SK-N-SH (cell line): ENCODE data around the gene RNF150. TPM values are rescaled to one million over a fixed set of nuclear protein-coding genes. Genes with fewer than 3 reads are reported as not detected.

Experiments
- CTCF ChIA-PET: fragments of 300-600, 350-600 bp; formaldehyde crosslinking; extraction: SDS; loops from one replicate; lab custom pipeline; 2021; lab: Yijun Ruan, JAX
- POLR2A ChIA-PET: fragments of 350-600 bp; sonication (Branson Sonifier 250); formaldehyde crosslinking; extraction: SDS; loops from one replicate; lab custom pipeline; 2020; ENCODE audit warnings: antibody characterized with exemption, inconsistent platforms; lab: Yijun Ruan, JAX
- DNase-seq: peaks from one replicate; pipeline ENCODE4 v3.0.0; 2012
- H2AFZ ChIP-seq: fragments of 200-600 bp; sonication (generic); 2 replicates; pipeline ENCODE4 v1.8.1; 2016; ENCODE audit warnings: antibody characterized with exemption, mild to moderate bottlenecking, low read depth
- H3F3A ChIP-seq: fragments of 200-600 bp; sonication (generic); replicated peaks from 2 replicates; pipeline ENCODE3; 2016; ENCODE audit warnings: antibody characterized with exemption, mild to moderate bottlenecking; ENCODE audit not compliant: insufficient read depth
- H3K27ac ChIP-seq, 2 experiments: fragments of 200-500 bp in 1 of 2; fragments of 200-600 bp in 1 of 2; sonication (Bioruptor generic) in 1 of 2; sonication (generic), shearing (Covaris generic) in 1 of 2; 2 replicates each; pipeline versions ENCODE4 v1.5.1 to v1.6.1; 2014 to 2016; ENCODE audit warnings: low read depth in 2 of 2, inconsistent platforms in 1 of 2, low read length in 1 of 2, mild to moderate bottlenecking in 1 of 2, mixed read lengths in 1 of 2
- H3K27me3 ChIP-seq: fragments of 200-600 bp; sonication (generic), shearing (Covaris generic); 2 replicates; pipeline ENCODE4 v1.6.1; 2016; ENCODE audit warnings: mixed run types; ENCODE audit not compliant: insufficient read depth
- H3K36me3 ChIP-seq, 2 experiments: fragments of 200-500 bp in 1 of 2; fragments of 200-600 bp in 1 of 2; sonication (Bioruptor generic) in 1 of 2; sonication (generic) in 1 of 2; replicated peaks in 1 of 2; 2 replicates each; pipeline versions ENCODE3 to v1.5.1; 2014 to 2016; ENCODE audit warnings: low read length in 1 of 2, mild to moderate bottlenecking in 1 of 2; ENCODE audit not compliant: insufficient read depth in 2 of 2, control insufficient read depth in 1 of 2
- H3K4me1 ChIP-seq, 2 experiments: fragments of 200-500 bp in 1 of 2; fragments of 200-600 bp in 1 of 2; sonication (Bioruptor generic) in 1 of 2; sonication (generic), shearing (Covaris generic) in 1 of 2; 2 replicates each; pipeline versions ENCODE4 v1.5.1 to v1.6.1; 2014 to 2016; ENCODE audit warnings: low read depth in 1 of 2, low read length in 1 of 2, mixed run types in 1 of 2; ENCODE audit not compliant: insufficient read depth in 2 of 2, control insufficient read depth in 1 of 2
- H3K4me2 ChIP-seq: fragments of 200-600 bp; sonication (generic), shearing (Covaris generic); 2 replicates; pipeline ENCODE4 v1.6.1; 2017; ENCODE audit warnings: mixed run types
- H3K4me3 ChIP-seq, 2 experiments: fragments of 200-500 bp in 1 of 2; fragments of 200-600 bp in 1 of 2; sonication (Bioruptor generic) in 1 of 2; sonication (generic), shearing (Covaris generic) in 1 of 2; 2 replicates each; pipeline versions ENCODE4 v1.5.1 to v1.8.1; 2014 to 2016; ENCODE audit warnings: low read depth in 2 of 2, inconsistent platforms in 1 of 2, low read length in 1 of 2, mild to moderate bottlenecking in 1 of 2, mixed read lengths in 1 of 2, moderate library complexity in 1 of 2
- H3K79me2 ChIP-seq: fragments of 200-600 bp; sonication (generic); 2 replicates; pipeline ENCODE4 v1.8.1; 2017; ENCODE audit warnings: mild to moderate bottlenecking; ENCODE audit not compliant: insufficient read depth
- H3K9ac ChIP-seq: fragments of 200-600 bp; sonication (generic); 2 replicates; pipeline ENCODE4 v1.6.1; 2017; ENCODE audit warnings: mixed run types
- H3K9me2 ChIP-seq: fragments of 200-600 bp; sonication (generic); 2 replicates; pipeline ENCODE4 v1.6.1; 2017; ENCODE audit warnings: mixed run types
- H3K9me3 ChIP-seq: fragments of 200-600 bp; sonication (generic); 2 replicates; pipeline ENCODE4 v1.6.1; 2017; ENCODE audit warnings: mixed run types, mild to moderate bottlenecking, moderate library complexity
- H4K20me1 ChIP-seq: fragments of 200-600 bp; sonication (generic); 2 replicates; pipeline ENCODE4 v1.6.1; 2017; ENCODE audit warnings: mild to moderate bottlenecking, mixed run types; ENCODE audit not compliant: insufficient read depth
- CHD2 ChIP-seq: fragments of 150-350 bp; IDR thresholded peaks from 2 replicates; pipeline ENCODE4 v1.6.1; 2018; ENCODE audit warnings: low read length; ENCODE audit not compliant: partially characterized antibody
- CTCF ChIP-seq: fragments of 200-600 bp; sonication (generic); IDR thresholded peaks from 2 replicates; pipeline ENCODE4 v1.6.1; 2017; ENCODE audit warnings: antibody characterized with exemption, mild to moderate bottlenecking, moderate library complexity
- EP300 ChIP-seq, 2 experiments: IDR thresholded peaks; 2 replicates each; pipeline versions ENCODE4 v1.4.0 to v1.6.1; 2012; ENCODE audit warnings: borderline replicate concordance in 1 of 2, low read depth in 1 of 2, low read length in 1 of 2
- FOXJ3 ChIP-seq: sonication (generic); formaldehyde crosslinking; IDR thresholded peaks from 2 replicates; pipeline ENCODE4 v1.5.1; 2020; ENCODE audit warnings: mild to moderate bottlenecking, missing genetic modification reagents
- GATA2 ChIP-seq: sonication (generic); formaldehyde crosslinking; IDR thresholded peaks from 2 replicates; pipeline ENCODE4 v1.5.0; 2020; ENCODE audit warnings: mild to moderate bottlenecking, missing genetic modification reagents
- MAX ChIP-seq: IDR thresholded peaks from 2 replicates; pipeline ENCODE4 v1.4.0; 2012; ENCODE audit warnings: low read depth
- NFIC ChIP-seq: IDR thresholded peaks from 2 replicates; pipeline ENCODE4 v1.4.0; 2012; ENCODE audit warnings: borderline replicate concordance
- NRF1 ChIP-seq: IDR thresholded peaks from 2 replicates; pipeline ENCODE4 v1.6.1; 2012; ENCODE audit warnings: low read depth, mild to moderate bottlenecking, low read length
- RAD21 ChIP-seq: IDR thresholded peaks from 2 replicates; pipeline ENCODE4 v1.6.1; 2012; ENCODE audit warnings: mild to moderate bottlenecking, low read length
- RCOR1 ChIP-seq: fragments of 150-350 bp; IDR thresholded peaks from 2 replicates; pipeline ENCODE4 v1.6.1; 2017; ENCODE audit warnings: antibody characterized with exemption, low read length
- REST ChIP-seq: IDR thresholded peaks from 2 replicates; pipeline ENCODE4 v1.6.1; 2012; ENCODE audit warnings: mild to moderate bottlenecking, low read depth, low read length, moderate library complexity
- SIN3A ChIP-seq: IDR thresholded peaks from 2 replicates; pipeline ENCODE4 v1.6.1; 2012; ENCODE audit warnings: low read depth, mild to moderate bottlenecking, low read length, moderate library complexity, borderline replicate concordance
- SMC3 ChIP-seq: IDR thresholded peaks from 2 replicates; pipeline ENCODE4 v1.6.1; 2012; ENCODE audit warnings: low read depth, low read length, improper control_type of control experiment
- TCF12 ChIP-seq: IDR thresholded peaks from 2 replicates; pipeline ENCODE4 v1.4.0; 2012
- TEAD4 ChIP-seq: IDR thresholded peaks from 2 replicates; pipeline ENCODE4 v1.4.0; 2012; ENCODE audit warnings: mild to moderate bottlenecking, borderline replicate concordance; ENCODE audit not compliant: insufficient read depth
- YY1 ChIP-seq: IDR thresholded peaks from 2 replicates; pipeline ENCODE4 v1.4.0; 2012; ENCODE audit warnings: low read depth, mild to moderate bottlenecking
- WGBS: methylation state at CpG from one replicate; pipeline ENCODE4 v1.1.6; 2017; ENCODE audit warnings: low lambda C conversion rate; 5-methylcytosine and 5-hydroxymethylcytosine counted together
- polyA plus RNA-seq, 3 experiments: library from polyadenylated mRNA; depleted of rRNA; stranded (reverse); fragments of >200 nt; gene quantifications; 2 replicates each; pipeline ENCODE4 v1.2.3, GENCODE V29; 2012

The RNF150 gene
- polyA plus RNA-seq, 1 of the 3 experiments (the other 2 are of a cell fraction) = 5.8 TPM

- TF ChIP-seq MAX (no peak), CHD2 (no peak), TEAD4 (no peak)
- Histone ChIP-seq H4K20me1 (no peaks in the 10 kb centered on the region), H3K27ac (no peak overlapping the region), H3K9me2 (no peaks in the 10 kb centered on the region), H3K9me3 (peaks cover 6% of the 10 kb centered on the region; the same call in 1 of the 2 replicates), H3K9ac (no peak overlapping the region), H2AFZ (no peak overlapping the region), H3K4me1 (no peaks in the 10 kb centered on the region; a peak in 2 of 4 replicates), H3K4me2 (no peak overlapping the region), H3K27me3 (no peaks in the 10 kb centered on the region), H3K4me3 (no peak overlapping the region), H3F3A (peaks cover 5% of the 10 kb centered on the region), H3K36me3 (no peaks in the 10 kb centered on the region), H3K79me2 (peaks cover 24% of the 10 kb centered on the region)
- DNase-seq = no peak
- CTCF ChIA-PET = interaction anchor here (1.2 to 2.1 kb wide), 2 partner anchors 65 to 143 kb away, joined by 3 to 6 read pairs; partner anchors contain the start of gene RNF150
- WGBS = 91% methylated on average over 3 of the region's 3 CpGs
- POLR2A ChIA-PET = no interaction called here
These were observed 143.3 kb downstream of the RNF150 start for GRCh38 chr4:140989944-140990343.

- POLR2A ChIA-PET = no interaction called here
- no peak overlapping the region for H3K4me2 ChIP-seq
- H3K4me3 ChIP-seq = no peak overlapping the region
- H3F3A ChIP-seq = peaks cover 5% of the 10 kb centered on the region
- 91% methylated on average over 5 of the region's 5 CpGs for WGBS
- no peaks in the 10 kb centered on the region for H3K9me2 ChIP-seq
- CTCF ChIA-PET = interaction anchor here (1.6 kb wide), 1 partner anchor 25 kb away, joined by 3 read pairs; no protein-coding TSS in a partner anchor
- no peak overlapping the region for H2AFZ ChIP-seq
- no peak overlapping the region for H3K9ac ChIP-seq
- H3K27ac ChIP-seq = no peak overlapping the region
- no peaks in the 10 kb centered on the region; a peak in 1 of 4 replicates for H3K4me1 ChIP-seq
- no peak for DNase-seq
- no peaks in the 10 kb centered on the region for H4K20me1 ChIP-seq
- peaks cover 36% of the 10 kb centered on the region for H3K79me2 ChIP-seq
- no peak for TF ChIP-seq NRF1
- no peak for TF ChIP-seq NFIC
- no peak for TF ChIP-seq REST
- TF ChIP-seq YY1 = no peak
- no peak for TF ChIP-seq RCOR1
- TF ChIP-seq GATA2 (CRISPR knock-in tag) = no peak
- TF ChIP-seq SIN3A = no peak
- no peak for TF ChIP-seq CTCF
- no peak for TF ChIP-seq SMC3
- no peak for TF ChIP-seq TCF12
- TF ChIP-seq RAD21 = no peak
- no peak for TF ChIP-seq FOXJ3
- no peak for TF ChIP-seq EP300 (IDR thresholded peaks at IDR 0.05; ENCODE audit: borderline replicate concordance in 1 of 2, low read depth in 1 of 2, low read length in 1 of 2)
- H3K36me3 ChIP-seq = peaks cover 0 to 8% of the 10 kb centered on the region in 2 experiments
- no peaks in the 10 kb centered on the region for H3K27me3 ChIP-seq
- H3K9me3 ChIP-seq = peaks cover 6% of the 10 kb centered on the region; the same call in 1 of the 2 replicates
These were observed 147.2 kb downstream of the RNF150 start for GRCh38 chr4:140986045-140986444.
